Uterus (tissue), 4 donors: ENCODE results near the gene RAPSN. TPM values are rescaled to one million over a fixed set of nuclear protein-coding genes. Genes with fewer than 3 reads are reported as not detected.

Source experiments
- DNase-seq, 2 donors: peaks; one replicate each; pipeline ENCODE4 v3.0.0-alpha.2; 2019 to 2020
- H3K27ac ChIP-seq, 2 donors: fragments of 200-600 bp; sonication (generic); 1 replicate in 1 of 2; 2 replicates in 1 of 2; pipeline ENCODE4 v1.5.1; 2016 to 2018
- H3K27me3 ChIP-seq, 2 donors: fragments of 200-600 bp; sonication (generic); one replicate each; pipeline ENCODE4 v1.5.1; 2018 to 2019; ENCODE audit warnings: control low read depth in 1 of 2
- H3K36me3 ChIP-seq, 2 donors: fragments of 200-600 bp; sonication (generic); one replicate each; pipeline ENCODE4 v1.5.1; 2019; ENCODE audit warnings: control low read depth in 1 of 2
- H3K4me1 ChIP-seq, 2 donors: fragments of 200-600 bp; sonication (generic); one replicate each; pipeline ENCODE4 v1.5.1; 2018 to 2019; ENCODE audit warnings: control low read depth in 1 of 2
- H3K4me3 ChIP-seq, 2 donors: fragments of 200-600 bp; sonication (generic); 1 replicate in 1 of 2; 2 replicates in 1 of 2; pipeline ENCODE4 v1.5.1; 2018 to 2019; ENCODE audit warnings: mild to moderate bottlenecking in 1 of 2
- H3K9me3 ChIP-seq, 2 donors: fragments of 200-600 bp; sonication (generic); one replicate each; pipeline ENCODE4 v1.5.1; 2019; ENCODE audit warnings: control low read depth in 1 of 2
- POLR2A ChIP-seq, 2 donors: fragments of 450-650 bp; IDR thresholded peaks; one replicate each; pipeline ENCODE4 v1.6.1; 2016; ENCODE audit warnings: antibody characterized with exemption in 2 of 2, mild to moderate bottlenecking in 1 of 2, moderate library complexity in 1 of 2
- intact Hi-C: fragments of 100-400 bp; cut with DNase I; formaldehyde crosslinking; loops from one replicate; pipeline ENCODE4 v1.15.1; 2023; ENCODE audit warnings: low total_unique reads
- total RNA-seq, 4 donors: library from RNA; depleted of rRNA in 3 of 4; stranded (reverse); fragments of >200 nt in 3 of 4; gene quantifications; one replicate each; pipeline versions ENCODE4 v1.1.0 to v1.2.4, GENCODE V29; 2014 to 2023
- TF ChIP-seq, protein P1 (sequence below), 4 experiments: fragments of 200-600 bp in 2 of 4; fragments of 450-650 bp in 2 of 4; sonication (generic) in 2 of 4; IDR thresholded peaks; one replicate each; pipeline ENCODE4 v1.5.1; 2016 to 2019; ENCODE audit warnings: antibody characterized with exemption in 4 of 4, mild to moderate bottlenecking in 2 of 4, moderate library complexity in 1 of 4
- donor health status: DM: yes; HTN: yes; CAD: no.

RAPSN gene
- total RNA-seq, 4 donors from 2014 or later: 0.41 TPM; not detected in 3

DNA sequence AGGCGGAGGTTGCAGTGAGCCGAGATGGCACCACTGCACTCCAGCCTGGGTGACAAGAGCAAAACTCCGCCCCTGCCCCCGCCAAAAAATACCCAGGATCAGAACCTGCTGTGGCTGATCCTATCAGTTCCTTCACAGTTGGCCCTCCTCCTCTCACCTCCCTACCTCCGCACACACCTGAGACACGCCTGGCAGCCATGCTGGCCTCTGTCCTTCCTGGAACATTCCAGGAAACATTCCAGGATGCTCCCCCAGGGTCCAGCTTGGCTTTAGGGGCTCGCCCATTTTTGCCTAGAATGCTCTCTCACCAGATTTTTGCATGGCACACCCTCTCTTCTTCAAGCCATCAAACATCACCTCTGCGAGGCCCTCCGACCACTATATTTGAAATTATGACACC lies 2.1 kb downstream of the RAPSN start:
- DNase-seq: no peak
- intact Hi-C loops: no loop called here
- no peaks in the 10 kb centered on the region for H3K36me3 ChIP-seq
- H3K9me3 ChIP-seq: no peaks in the 10 kb centered on the region
- no peaks in the 10 kb centered on the region for H3K27me3 ChIP-seq
- no peaks in the 10 kb centered on the region for H3K4me1 ChIP-seq
- TF ChIP-seq POLR2A (IDR thresholded peaks at IDR 0.05): no peak
- TF ChIP-seq, protein P1, sequence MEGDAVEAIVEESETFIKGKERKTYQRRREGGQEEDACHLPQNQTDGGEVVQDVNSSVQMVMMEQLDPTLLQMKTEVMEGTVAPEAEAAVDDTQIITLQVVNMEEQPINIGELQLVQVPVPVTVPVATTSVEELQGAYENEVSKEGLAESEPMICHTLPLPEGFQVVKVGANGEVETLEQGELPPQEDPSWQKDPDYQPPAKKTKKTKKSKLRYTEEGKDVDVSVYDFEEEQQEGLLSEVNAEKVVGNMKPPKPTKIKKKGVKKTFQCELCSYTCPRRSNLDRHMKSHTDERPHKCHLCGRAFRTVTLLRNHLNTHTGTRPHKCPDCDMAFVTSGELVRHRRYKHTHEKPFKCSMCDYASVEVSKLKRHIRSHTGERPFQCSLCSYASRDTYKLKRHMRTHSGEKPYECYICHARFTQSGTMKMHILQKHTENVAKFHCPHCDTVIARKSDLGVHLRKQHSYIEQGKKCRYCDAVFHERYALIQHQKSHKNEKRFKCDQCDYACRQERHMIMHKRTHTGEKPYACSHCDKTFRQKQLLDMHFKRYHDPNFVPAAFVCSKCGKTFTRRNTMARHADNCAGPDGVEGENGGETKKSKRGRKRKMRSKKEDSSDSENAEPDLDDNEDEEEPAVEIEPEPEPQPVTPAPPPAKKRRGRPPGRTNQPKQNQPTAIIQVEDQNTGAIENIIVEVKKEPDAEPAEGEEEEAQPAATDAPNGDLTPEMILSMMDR (IDR thresholded peaks at IDR 0.05): no peak
- H3K4me3 ChIP-seq: no peak overlapping the region
- H3K27ac ChIP-seq: no peak overlapping the region

DNA sequence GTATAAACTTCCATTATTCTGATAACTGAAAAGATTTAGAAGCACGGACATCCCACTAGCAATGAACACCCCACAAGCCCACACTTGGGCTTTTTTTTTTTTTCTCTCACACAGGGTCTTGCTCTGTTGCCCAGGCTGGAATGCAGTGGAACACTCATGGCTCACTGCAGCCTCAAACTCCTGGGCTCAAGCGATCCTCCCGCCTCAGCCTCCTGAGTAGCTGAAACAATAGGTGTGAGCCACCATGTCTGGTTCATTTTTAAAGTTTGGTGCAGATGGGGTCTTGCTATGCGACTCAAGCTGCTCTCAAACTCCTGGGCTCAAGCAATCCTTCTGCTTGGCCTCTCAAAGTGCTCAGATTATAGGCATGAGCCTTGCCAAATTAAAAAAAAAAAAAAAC lies 3.1 kb downstream of the RAPSN start:
- no peak overlapping the region for H3K27ac ChIP-seq
- no peak overlapping the region for H3K4me3 ChIP-seq
- TF ChIP-seq, protein P1 (IDR thresholded peaks at IDR 0.05): no peak
- TF ChIP-seq POLR2A (IDR thresholded peaks at IDR 0.05): no peak
- H3K27me3 ChIP-seq: no peaks in the 10 kb centered on the region
- no peaks in the 10 kb centered on the region for H3K36me3 ChIP-seq
- intact Hi-C loops: no loop called here
- DNase-seq: no peak
- no peaks in the 10 kb centered on the region for H3K9me3 ChIP-seq
- no peaks in the 10 kb centered on the region for H3K4me1 ChIP-seq

DNA sequence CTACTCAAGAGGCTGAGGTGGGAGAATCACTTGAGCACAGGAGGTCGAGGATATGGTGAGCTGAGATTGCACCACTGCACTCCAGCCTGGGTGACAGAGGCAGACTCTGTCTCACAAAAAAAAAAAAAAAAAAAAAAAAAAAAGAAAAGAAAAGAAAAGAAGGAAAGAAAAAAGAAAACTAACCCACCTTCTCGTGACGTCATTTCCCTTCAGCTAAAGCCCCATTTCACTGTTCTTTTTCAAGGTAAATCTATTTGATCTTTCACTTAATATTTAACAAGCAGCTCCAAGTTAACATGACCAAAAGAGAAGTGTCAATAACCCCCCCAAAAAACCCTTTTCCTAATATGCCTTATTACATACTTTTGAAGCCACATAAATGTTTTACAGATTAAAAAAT lies 5.1 kb downstream of the RAPSN start:
- Histone ChIP-seq H3K4me3 (no peak overlapping the region), H3K9me3 (no peaks in the 10 kb centered on the region), H3K27me3 (no peaks in the 10 kb centered on the region), H3K4me1 (no peaks in the 10 kb centered on the region), H3K27ac (no peak overlapping the region), H3K36me3 (no peaks in the 10 kb centered on the region)
- DNase-seq: no peak
- TF ChIP-seq, protein P1 (IDR thresholded peaks at IDR 0.05): no peak
- no peak for TF ChIP-seq POLR2A (IDR thresholded peaks at IDR 0.05)
- intact Hi-C loops: no loop called here

DNA sequence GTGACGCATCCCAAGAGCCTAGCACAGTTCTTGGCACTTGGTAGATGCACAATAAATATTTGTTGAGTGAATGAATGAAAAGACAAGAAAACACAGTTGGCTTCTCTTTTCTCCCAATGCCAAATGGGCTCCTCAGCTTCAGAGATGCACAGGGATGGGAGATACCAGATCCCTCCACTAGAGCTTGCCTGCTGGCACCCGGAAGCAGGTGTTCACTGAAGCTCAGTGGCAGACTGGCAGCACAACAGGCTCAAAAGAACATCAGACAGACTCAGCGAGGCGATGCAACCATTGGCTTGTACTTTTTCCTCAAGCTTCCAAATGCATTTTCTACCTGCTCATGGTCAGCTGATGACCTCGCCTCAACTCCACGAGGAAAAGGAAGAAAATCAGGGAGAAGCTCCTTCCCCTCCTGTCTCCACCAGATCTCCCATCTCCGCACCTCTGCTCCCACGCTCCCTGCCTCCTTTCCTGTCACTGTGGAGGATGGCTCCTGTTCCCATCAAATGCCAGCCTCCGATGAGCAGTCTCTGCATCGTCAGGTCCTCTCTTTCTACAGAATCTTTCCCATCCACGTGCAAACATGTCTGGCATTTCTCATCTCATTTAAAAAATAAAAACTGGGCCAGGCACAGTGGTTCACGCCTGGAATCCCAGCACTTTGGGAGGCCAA lies 5.8 kb downstream of the RAPSN start:
- no peak overlapping the region for H3K4me3 ChIP-seq
- no peaks in the 10 kb centered on the region for H3K36me3 ChIP-seq
- H3K4me1 ChIP-seq: no peaks in the 10 kb centered on the region
- no peaks in the 10 kb centered on the region for H3K9me3 ChIP-seq
- no peaks in the 10 kb centered on the region for H3K27me3 ChIP-seq
- intact Hi-C loops: no loop called here
- no peak for DNase-seq
- H3K27ac ChIP-seq: no peak overlapping the region
- TF ChIP-seq POLR2A (IDR thresholded peaks at IDR 0.05): no peak
- TF ChIP-seq, protein P1 (IDR thresholded peaks at IDR 0.05): no peak

DNA sequence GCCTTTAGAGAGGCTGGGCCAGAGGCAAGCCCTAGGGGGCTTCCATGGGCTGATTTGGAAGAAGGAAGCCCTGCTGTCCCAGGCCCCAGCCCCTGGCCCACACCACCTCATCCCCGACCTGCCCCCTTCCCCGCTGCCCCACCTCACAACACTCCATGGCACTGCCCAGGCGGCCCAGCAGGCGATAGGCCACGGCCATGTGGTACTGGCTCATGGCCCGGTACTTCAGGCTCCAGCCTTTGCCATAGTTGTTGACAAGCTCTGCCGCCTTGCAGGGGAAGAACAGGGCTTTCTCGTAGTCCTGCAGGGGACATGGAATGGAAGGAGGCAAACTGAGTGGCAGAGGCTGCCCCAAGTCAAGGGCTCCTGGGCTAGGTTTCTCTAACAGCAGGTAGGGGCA lies 6.4 kb downstream of the RAPSN start:
- H3K4me1 ChIP-seq: no peaks in the 10 kb centered on the region
- H3K9me3 ChIP-seq: no peaks in the 10 kb centered on the region
- no peaks in the 10 kb centered on the region for H3K27me3 ChIP-seq
- intact Hi-C loops: no loop called here
- no peak overlapping the region for H3K4me3 ChIP-seq
- TF ChIP-seq, protein P1 (IDR thresholded peaks at IDR 0.05): no peak
- no peak for TF ChIP-seq POLR2A (IDR thresholded peaks at IDR 0.05)
- no peak overlapping the region for H3K27ac ChIP-seq
- no peaks in the 10 kb centered on the region for H3K36me3 ChIP-seq
- DNase-seq: no peak
